HepG2 (cell line): ENCODE data around the gene BIN1.

Experiments
- CC2D1A ChIP-seq: sonication (generic); formaldehyde crosslinking; IDR thresholded peaks from 2 replicates; pipeline ENCODE4 v1.8.1; 2023; ENCODE audit warnings: mild to moderate bottlenecking, missing genetic modification reagents
- HDAC2 ChIP-seq: sonication (generic); formaldehyde crosslinking; IDR thresholded peaks from 2 replicates; pipeline ENCODE4 v1.4.0; 2020; ENCODE audit warnings: missing genetic modification reagents
- HNF4G ChIP-seq, 2 experiments: sonication (generic) in 1 of 2; formaldehyde crosslinking in 1 of 2; IDR thresholded peaks; 2 replicates each; pipeline versions ENCODE4 v1.4.0 to v1.6.1; 2011 to 2020; ENCODE audit warnings: borderline replicate concordance in 2 of 2, low read depth in 2 of 2, mild to moderate bottlenecking in 2 of 2, low read length in 1 of 2, missing genetic modification reagents in 1 of 2, moderate library complexity in 1 of 2
- HNRNPUL1 ChIP-seq: fragments of 200-400 bp; formaldehyde crosslinking; IDR thresholded peaks from 2 replicates; pipeline ENCODE4 v1.6.1; 2017; ENCODE audit warnings: low read depth, mild to moderate bottlenecking, low read length, moderate library complexity
- KDM4B ChIP-seq: sonication (generic); formaldehyde crosslinking; IDR thresholded peaks from 2 replicates; pipeline ENCODE4 v1.4.0; 2020; ENCODE audit warnings: missing genetic modification reagents
- POLR2A ChIP-seq, 2 experiments: IDR thresholded peaks; 2 replicates each; pipeline ENCODE4 v1.6.1; 2011; ENCODE audit warnings: low read depth in 2 of 2, low read length in 2 of 2, mild to moderate bottlenecking in 1 of 2, moderate library complexity in 1 of 2; ENCODE audit not compliant: insufficient read depth in 1 of 2
- SMAD1 ChIP-seq: sonication (generic); formaldehyde crosslinking; IDR thresholded peaks from 2 replicates; pipeline ENCODE4 v1.4.0; 2020; ENCODE audit warnings: missing genetic modification reagents, low read depth, mild to moderate bottlenecking, borderline replicate concordance
- TF ChIP-seq, protein P1 (sequence below): sonication (generic); formaldehyde crosslinking; IDR thresholded peaks from 2 replicates; pipeline ENCODE4 v1.5.1; 2020; ENCODE audit warnings: mild to moderate bottlenecking, moderate library complexity, missing genetic modification reagents
- TF ChIP-seq, protein P2 (sequence below): sonication (generic); formaldehyde crosslinking; IDR thresholded peaks from 2 replicates; pipeline ENCODE4 v1.5.0; 2020; ENCODE audit warnings: mild to moderate bottlenecking, missing genetic modification reagents, moderate library complexity
- TF ChIP-seq, protein P3 (sequence below): sonication (generic); formaldehyde crosslinking; IDR thresholded peaks from 2 replicates; pipeline ENCODE4 v1.4.0; 2020; ENCODE audit warnings: missing genetic modification reagents, borderline replicate concordance

DNA sequence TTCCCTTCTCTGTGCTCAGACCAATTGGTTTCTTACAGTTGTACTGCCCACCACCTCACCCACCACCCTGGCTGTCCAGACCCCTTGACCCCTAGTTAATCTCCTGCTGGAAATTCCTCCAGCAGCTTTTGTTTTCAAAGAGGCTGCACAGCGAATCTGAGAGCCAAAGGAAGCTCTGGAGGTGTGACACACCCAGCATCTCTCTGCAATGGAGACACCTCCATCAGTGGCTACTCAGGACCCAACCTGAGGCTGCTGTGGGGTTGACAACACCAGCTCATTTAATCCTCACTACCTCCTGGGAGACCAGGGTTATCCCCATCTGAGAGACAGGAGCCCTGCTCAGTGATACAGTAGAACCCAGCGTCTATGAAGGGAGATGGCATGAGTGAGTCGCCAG lies 86.4 kb downstream of the BIN1 start:
- TF ChIP-seq KDM4B (CRISPR knock-in tag) (no peak), HNF4G (IDR thresholded peaks at IDR 0.05; ENCODE audit: borderline replicate concordance, low read depth, low read length) (no peak), HNF4G (CRISPR knock-in tag; IDR thresholded peaks at IDR 0.05; ENCODE audit: borderline replicate concordance, low read depth) (no peak), HDAC2 (CRISPR knock-in tag) (no peak), HNRNPUL1 (no peak), CC2D1A (no peak), POLR2A (IDR thresholded peaks at IDR 0.05; ENCODE audit: insufficient read depth in 1 of 2, low read depth in 2 of 2, low read length in 2 of 2) (no peak), SMAD1 (CRISPR knock-in tag) (no peak)
- TF ChIP-seq, protein P1, sequence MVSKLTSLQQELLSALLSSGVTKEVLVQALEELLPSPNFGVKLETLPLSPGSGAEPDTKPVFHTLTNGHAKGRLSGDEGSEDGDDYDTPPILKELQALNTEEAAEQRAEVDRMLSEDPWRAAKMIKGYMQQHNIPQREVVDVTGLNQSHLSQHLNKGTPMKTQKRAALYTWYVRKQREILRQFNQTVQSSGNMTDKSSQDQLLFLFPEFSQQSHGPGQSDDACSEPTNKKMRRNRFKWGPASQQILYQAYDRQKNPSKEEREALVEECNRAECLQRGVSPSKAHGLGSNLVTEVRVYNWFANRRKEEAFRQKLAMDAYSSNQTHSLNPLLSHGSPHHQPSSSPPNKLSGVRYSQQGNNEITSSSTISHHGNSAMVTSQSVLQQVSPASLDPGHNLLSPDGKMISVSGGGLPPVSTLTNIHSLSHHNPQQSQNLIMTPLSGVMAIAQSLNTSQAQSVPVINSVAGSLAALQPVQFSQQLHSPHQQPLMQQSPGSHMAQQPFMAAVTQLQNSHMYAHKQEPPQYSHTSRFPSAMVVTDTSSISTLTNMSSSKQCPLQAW: no peak
- TF ChIP-seq, protein P2, sequence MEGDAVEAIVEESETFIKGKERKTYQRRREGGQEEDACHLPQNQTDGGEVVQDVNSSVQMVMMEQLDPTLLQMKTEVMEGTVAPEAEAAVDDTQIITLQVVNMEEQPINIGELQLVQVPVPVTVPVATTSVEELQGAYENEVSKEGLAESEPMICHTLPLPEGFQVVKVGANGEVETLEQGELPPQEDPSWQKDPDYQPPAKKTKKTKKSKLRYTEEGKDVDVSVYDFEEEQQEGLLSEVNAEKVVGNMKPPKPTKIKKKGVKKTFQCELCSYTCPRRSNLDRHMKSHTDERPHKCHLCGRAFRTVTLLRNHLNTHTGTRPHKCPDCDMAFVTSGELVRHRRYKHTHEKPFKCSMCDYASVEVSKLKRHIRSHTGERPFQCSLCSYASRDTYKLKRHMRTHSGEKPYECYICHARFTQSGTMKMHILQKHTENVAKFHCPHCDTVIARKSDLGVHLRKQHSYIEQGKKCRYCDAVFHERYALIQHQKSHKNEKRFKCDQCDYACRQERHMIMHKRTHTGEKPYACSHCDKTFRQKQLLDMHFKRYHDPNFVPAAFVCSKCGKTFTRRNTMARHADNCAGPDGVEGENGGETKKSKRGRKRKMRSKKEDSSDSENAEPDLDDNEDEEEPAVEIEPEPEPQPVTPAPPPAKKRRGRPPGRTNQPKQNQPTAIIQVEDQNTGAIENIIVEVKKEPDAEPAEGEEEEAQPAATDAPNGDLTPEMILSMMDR (CRISPR knock-in tag): no peak
- TF ChIP-seq, protein P3, sequence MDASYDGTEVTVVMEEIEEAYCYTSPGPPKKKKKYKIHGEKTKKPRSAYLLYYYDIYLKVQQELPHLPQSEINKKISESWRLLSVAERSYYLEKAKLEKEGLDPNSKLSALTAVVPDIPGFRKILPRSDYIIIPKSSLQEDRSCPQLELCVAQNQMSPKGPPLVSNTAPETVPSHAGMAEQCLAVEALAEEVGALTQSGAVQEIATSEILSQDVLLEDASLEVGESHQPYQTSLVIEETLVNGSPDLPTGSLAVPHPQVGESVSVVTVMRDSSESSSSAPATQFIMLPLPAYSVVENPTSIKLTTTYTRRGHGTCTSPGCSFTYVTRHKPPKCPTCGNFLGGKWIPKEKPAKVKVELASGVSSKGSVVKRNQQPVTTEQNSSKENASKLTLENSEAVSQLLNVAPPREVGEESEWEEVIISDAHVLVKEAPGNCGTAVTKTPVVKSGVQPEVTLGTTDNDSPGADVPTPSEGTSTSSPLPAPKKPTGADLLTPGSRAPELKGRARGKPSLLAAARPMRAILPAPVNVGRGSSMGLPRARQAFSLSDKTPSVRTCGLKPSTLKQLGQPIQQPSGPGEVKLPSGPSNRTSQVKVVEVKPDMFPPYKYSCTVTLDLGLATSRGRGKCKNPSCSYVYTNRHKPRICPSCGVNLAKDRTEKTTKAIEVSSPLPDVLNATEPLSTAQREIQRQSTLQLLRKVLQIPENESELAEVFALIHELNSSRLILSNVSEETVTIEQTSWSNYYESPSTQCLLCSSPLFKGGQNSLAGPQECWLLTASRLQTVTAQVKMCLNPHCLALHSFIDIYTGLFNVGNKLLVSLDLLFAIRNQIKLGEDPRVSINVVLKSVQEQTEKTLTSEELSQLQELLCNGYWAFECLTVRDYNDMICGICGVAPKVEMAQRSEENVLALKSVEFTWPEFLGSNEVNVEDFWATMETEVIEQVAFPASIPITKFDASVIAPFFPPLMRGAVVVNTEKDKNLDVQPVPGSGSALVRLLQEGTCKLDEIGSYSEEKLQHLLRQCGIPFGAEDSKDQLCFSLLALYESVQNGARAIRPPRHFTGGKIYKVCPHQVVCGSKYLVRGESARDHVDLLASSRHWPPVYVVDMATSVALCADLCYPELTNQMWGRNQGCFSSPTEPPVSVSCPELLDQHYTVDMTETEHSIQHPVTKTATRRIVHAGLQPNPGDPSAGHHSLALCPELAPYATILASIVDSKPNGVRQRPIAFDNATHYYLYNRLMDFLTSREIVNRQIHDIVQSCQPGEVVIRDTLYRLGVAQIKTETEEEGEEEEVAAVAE (CRISPR knock-in tag): no peak
